H1 (cell line): ENCODE data around the gene POU2F2. TPM values are rescaled to one million over a fixed set of nuclear protein-coding genes. Genes with fewer than 3 reads are reported as not detected.

Experiments
- CTCF ChIP-seq, 3 experiments: IDR thresholded peaks; 1 replicate in 2 of 3; 2 replicates in 1 of 3; pipeline versions ENCODE4 v1.5.1 to v1.6.1; 2011; ENCODE audit warnings: low read length in 3 of 3, mild to moderate bottlenecking in 3 of 3, inconsistent platforms in 2 of 3, low read depth in 1 of 3, moderate library complexity in 1 of 3; ENCODE audit not compliant: insufficient read depth in 1 of 3; ENCODE audit errors: control extremely low read depth in 1 of 3
- NRF1 ChIP-seq: IDR thresholded peaks from 2 replicates; pipeline ENCODE4 v1.6.1; 2011; ENCODE audit warnings: mild to moderate bottlenecking, low read depth, low read length, improper control_type of control experiment
- SAP30 ChIP-seq: fragments of 300-600 bp; sonication (generic); IDR thresholded peaks from 2 replicates; pipeline ENCODE4 v1.7.1; 2012; ENCODE audit warnings: low read length, moderate library complexity, mild to moderate bottlenecking, inconsistent platforms; ENCODE audit not compliant: insufficient read depth, insufficient replicate concordance
- SRF ChIP-seq: IDR thresholded peaks from 2 replicates; pipeline ENCODE4 v1.6.1; 2011; ENCODE audit warnings: mild to moderate bottlenecking, low read depth, low read length, moderate library complexity
- SUZ12 ChIP-seq: fragments of 200-600 bp; sonication (generic); IDR thresholded peaks from 2 replicates; pipeline ENCODE4 v1.6.1; 2012; ENCODE audit warnings: mild to moderate bottlenecking, inconsistent platforms, low read length, moderate library complexity, mixed read lengths
- polyA plus RNA-seq, 7 experiments: library from polyadenylated mRNA; depleted of rRNA in 3 of 7; stranded (reverse) in 5 of 7; unstranded in 2 of 7; fragments of >200 nt in 5 of 7; fragments of 200-250 nt in 2 of 7; gene quantifications; 1 replicate in 5 of 7; 2 replicates in 1 of 7; 4 replicates in 1 of 7; pipeline versions ENCODE4 v1.2.1 to v1.2.3, GENCODE V29; 2011 to 2013; ENCODE audit warnings: missing spikeins in 2 of 7, mixed read lengths in 2 of 7
- total RNA-seq: library from RNA; stranded (reverse); fragmentation: NEBNext Ultra II Directional; extraction: Animal tissue kit (Norgen Biotek cat#: 25700); gene quantifications from 2 replicates; pipeline ENCODE4 v1.2.1, GENCODE V29; 2021

POU2F2 gene
- total and polyA plus RNA-seq, 2 of the 8 experiments (the other 6 are each of a cell fraction or from before 2014, with no cell fraction given) = 5.0 to 6.1 TPM

GRCh38 chr19:42097461-42097860 is 34.8 kb downstream of the POU2F2 start (continued):
- no peak for TF ChIP-seq CTCF (IDR thresholded peaks at IDR 0.05; ENCODE audit: control extremely low read depth in 1 of 3, insufficient read depth in 1 of 3, low read depth in 1 of 3, low read length in 3 of 3)
- no peak for TF ChIP-seq SAP30
- TF ChIP-seq SRF = no peak
- TF ChIP-seq NRF1 = no peak
- no peak for TF ChIP-seq SUZ12
- TF ChIP-seq, all 59 proteins: peak for 0
